GM19043 (cell line): ENCODE data around the gene ATG9B.

Experiments
- ATAC-seq: cut with Tn5 transposase; IDR thresholded peaks from one replicate; pipeline ENCODE4 v1.9.1; 2021; ENCODE audit warnings: low read depth; ENCODE audit not compliant: unreplicated experiment

The ATG9B gene

DNA sequence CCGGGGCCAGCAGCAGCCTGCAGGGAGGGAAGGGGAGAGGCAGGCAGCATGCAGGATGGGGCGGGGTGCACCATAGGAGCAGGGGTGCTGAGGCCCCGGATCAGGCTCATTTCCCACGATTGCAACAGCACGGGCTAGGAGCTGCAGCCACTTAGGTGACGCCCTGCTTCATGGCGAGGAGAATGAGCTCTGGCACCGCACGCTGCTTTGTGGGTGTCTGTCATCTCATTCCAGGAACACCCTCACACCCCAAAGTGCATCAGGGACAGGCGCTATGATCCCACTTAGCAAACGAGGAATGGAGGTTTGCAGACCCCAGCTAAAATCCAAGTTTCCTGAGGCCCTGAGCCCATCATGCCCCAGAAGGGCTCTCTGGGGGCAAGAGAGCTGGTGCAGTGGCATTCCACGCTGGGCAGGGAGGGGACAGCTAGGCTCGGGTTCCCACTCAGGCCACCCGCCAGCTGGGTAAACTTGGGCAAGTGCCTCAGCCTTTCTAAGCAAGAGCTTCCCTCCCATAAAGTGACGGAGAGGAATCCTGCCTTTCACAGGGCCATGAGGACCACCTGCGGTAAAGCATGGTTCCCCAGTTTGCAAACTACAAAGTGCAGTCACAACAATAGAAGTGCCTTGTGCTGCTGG is 55.4 kb downstream of the ATG9B start:
- ATAC-seq = no peak

DNA sequence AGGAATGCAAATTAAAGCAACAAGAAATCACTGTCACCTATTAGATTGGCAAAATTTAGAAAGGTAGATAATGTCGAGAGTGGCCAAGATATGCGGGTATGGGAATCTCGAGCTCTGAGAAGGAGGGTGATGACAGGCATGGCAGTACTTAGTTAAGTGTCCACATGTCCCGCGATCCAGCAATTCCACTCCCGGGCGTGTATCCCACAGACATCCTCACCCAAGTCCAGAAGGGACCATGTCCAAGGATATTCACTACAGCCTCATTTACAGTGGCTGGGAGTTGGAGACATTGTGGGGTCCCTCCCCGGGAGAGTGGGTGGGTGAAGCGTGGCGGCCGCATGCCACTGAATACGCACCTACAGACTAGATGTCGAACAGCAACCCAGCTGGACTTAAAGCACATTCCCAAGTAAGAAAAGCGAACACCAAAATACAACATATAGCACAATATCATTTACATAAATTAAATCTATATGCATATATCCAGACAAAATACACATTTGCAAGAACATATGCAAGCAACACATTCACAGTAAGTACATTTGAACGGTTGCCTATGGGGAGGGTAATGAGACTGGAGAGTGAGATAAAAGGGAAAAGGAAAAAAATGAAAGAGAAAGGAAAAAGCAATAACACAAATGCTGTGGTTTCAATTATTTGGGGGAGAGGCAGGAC is 56.1 kb downstream of the ATG9B start:
- no peak for ATAC-seq

DNA sequence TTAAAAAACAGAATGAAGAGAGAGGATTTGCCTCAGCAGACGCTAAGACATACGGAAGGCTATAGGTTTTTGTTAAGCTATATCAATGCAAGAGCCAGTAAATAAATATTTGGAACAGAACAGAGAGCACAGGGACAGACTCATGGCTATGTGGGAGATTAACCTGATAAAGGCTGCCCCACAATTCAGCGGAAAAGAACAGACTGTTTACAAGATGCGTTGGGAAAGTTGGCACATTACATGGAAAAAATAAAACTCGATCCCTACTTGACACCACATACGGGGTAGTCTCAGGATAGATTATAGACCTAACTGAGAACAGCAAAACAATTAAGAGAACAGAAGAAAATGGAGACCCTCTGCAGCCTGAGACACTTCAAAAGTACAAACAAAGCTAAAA is 56.9 kb downstream of the ATG9B start:
- no peak for ATAC-seq

DNA sequence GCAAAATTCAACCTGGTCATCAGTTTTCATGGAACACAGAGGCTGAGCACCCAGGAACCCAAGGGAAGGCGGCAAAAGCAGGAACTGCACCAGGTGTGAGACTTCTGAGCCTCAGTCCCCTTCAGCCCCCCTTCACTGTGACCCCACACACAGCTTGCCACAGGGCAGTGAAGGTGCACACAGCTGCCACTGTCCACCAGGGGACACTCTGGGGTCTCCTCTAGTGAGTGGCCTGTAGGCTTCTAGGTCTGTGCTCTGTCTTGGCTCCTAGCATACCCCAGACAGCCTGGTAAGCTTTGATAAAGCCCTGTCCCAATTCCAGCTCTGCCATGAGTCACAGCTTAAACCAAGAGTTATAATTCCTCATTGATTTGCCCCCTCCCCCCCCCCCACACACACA is 58.3 kb downstream of the ATG9B start:
- no peak for ATAC-seq

DNA sequence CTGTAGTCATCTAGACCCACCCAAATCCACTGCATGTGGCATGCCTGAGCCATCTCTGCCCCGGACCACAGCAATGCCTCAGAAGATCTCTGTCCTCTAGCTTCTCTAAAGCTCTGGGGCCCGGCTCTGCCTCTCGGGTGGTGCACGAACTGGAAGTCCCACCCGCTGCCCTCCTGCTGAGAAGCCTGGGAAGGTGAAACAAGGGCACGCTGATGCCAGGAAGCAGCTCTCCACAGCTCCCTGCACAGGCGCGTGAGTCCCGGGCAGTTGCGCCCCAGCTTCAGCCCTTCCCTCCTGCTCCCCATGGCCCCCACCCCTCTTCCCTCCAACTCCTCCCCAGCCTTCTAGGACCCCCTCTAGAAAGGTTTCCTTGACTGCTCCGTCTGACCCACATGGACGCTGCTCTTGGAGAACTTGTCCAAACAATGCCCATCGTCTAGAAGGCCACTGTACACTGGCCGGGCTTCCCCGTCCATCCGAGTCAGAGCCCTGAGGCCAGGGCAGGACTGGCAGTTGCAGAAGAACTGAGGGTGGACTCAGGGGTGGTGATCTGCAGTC is 58.9 kb downstream of the ATG9B start:
- no peak for ATAC-seq
